ENCODE results near the gene HLA-DRB5.

- no peak for TF ChIP-seq ZFX (IDR thresholded peaks at IDR 0.05)
- TF ChIP-seq CTCF (conservative IDR thresholded peaks at IDR 0.05) = no peak
Measured at GRCh38 chr6:32570363-32570905, 40.3 kb upstream of the HLA-DRB5 start.
